AG10803 (cell line): ENCODE measurements around the gene FAM229B.
"Not testable (repeated sequence)": the region's sequence is repeated elsewhere in the genome, so short reads cannot be mapped to it uniquely, and the experiment has no call there.

Experiments
- DNase-seq: peaks from one replicate; pipeline ENCODE4 v3.0.0; 2010; ENCODE audit warnings: low read depth
- H3K4me3 ChIP-seq: 2 replicates; pipeline ENCODE4 v1.5.1; 2011; ENCODE audit warnings: mild to moderate bottlenecking, low read length, control low read depth
- CTCF ChIP-seq: conservative IDR thresholded peaks from 2 replicates; pipeline ENCODE4 v1.5.1; 2011; ENCODE audit warnings: mild to moderate bottlenecking, low read length, control low read depth, inconsistent platforms

The FAM229B gene

GRCh38 chr6:112041535-112041934 lies 45.9 kb upstream of the FAM229B start:
- no peak for TF ChIP-seq CTCF
- DNase-seq = no peak
- H3K4me3 ChIP-seq = no peak overlapping the region

GRCh38 chr6:112043032-112044007 lies 44.1 kb upstream of the FAM229B start:
- peak; percentile 89 for DNase-seq
- TF ChIP-seq CTCF = peak; percentile 95
- peak overlapping the region; percentile 62 for H3K4me3 ChIP-seq

GRCh38 chr6:112044196-112044595 lies 43.2 kb upstream of the FAM229B start:
- H3K4me3 ChIP-seq = no peak overlapping the region

GRCh38 chr6:112044856-112045255 lies 42.5 kb upstream of the FAM229B start:
- peak; percentile 99 for DNase-seq
- TF ChIP-seq CTCF = no peak
- H3K4me3 ChIP-seq = no peak overlapping the region

More at GRCh38 chr6:112044196-112044595, 43.2 kb upstream of the FAM229B start:
- no peak for TF ChIP-seq CTCF
- no peak for DNase-seq

GRCh38 chr6:112047523-112047922 lies 39.9 kb upstream of the FAM229B start:
- not testable (repeated sequence) for DNase-seq, H3K4me3 ChIP-seq

- H3K4me3 ChIP-seq = no peak overlapping the region
- DNase-seq = no peak
- no peak for TF ChIP-seq CTCF
These were observed 38.2 kb upstream of the FAM229B start for GRCh38 chr6:112049026-112049799.

GRCh38 chr6:112049996-112050395 lies 37.4 kb upstream of the FAM229B start:
- DNase-seq = no peak
- TF ChIP-seq CTCF = no peak
- H3K4me3 ChIP-seq = no peak overlapping the region
